Body of pancreas (tissue), 4 donors: ENCODE data around the gene ABCC12.

Experiments
- POLR2A ChIP-seq, 3 donors: fragments of 450-650 bp; IDR thresholded peaks; one replicate each; pipeline ENCODE4 v1.6.1; 2016; ENCODE audit warnings: antibody characterized with exemption in 3 of 3, mild to moderate bottlenecking in 2 of 3
- TF ChIP-seq, protein P1 (sequence below), 7 experiments: fragments of 450-650 bp in 4 of 7; fragments of 200-600 bp in 3 of 7; sonication (generic) in 3 of 7; IDR thresholded peaks; one replicate each; pipeline ENCODE4 v1.5.1; 2016 to 2019; ENCODE audit warnings: antibody characterized with exemption in 7 of 7

DNA sequence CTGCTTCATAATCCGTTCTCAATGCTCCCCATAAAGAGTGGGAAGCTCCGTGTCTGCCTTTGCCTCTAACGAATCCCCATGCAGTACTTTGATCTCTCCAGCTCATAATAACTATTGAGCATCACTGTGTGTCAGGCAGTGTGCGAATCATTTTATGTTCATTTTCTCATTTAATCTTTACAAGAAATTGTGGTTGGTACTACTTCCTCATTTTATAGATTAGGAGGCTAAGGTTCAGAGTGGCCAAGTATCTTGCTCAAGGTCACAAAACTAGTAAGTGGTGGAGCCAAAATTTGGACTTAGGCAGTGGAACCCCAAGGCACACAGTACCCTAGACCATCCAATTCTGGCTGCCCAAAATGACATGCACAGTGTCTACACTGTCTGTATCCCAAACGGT is 44.8 kb downstream of the ABCC12 start:
- no peak for TF ChIP-seq POLR2A (IDR thresholded peaks at IDR 0.05)
- TF ChIP-seq, protein P1, sequence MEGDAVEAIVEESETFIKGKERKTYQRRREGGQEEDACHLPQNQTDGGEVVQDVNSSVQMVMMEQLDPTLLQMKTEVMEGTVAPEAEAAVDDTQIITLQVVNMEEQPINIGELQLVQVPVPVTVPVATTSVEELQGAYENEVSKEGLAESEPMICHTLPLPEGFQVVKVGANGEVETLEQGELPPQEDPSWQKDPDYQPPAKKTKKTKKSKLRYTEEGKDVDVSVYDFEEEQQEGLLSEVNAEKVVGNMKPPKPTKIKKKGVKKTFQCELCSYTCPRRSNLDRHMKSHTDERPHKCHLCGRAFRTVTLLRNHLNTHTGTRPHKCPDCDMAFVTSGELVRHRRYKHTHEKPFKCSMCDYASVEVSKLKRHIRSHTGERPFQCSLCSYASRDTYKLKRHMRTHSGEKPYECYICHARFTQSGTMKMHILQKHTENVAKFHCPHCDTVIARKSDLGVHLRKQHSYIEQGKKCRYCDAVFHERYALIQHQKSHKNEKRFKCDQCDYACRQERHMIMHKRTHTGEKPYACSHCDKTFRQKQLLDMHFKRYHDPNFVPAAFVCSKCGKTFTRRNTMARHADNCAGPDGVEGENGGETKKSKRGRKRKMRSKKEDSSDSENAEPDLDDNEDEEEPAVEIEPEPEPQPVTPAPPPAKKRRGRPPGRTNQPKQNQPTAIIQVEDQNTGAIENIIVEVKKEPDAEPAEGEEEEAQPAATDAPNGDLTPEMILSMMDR (IDR thresholded peaks at IDR 0.05), result no peak
